ENCODE data around the gene TBKBP1.

The TBKBP1 gene

GRCh38 chr17:47699536-47699840, 5.5 kb downstream of the TBKBP1 start:
- no peak for TF ChIP-seq CTCF (IDR thresholded peaks at IDR 0.05; ENCODE audit: control insufficient read depth, extremely low read depth, insufficient read depth)
- no peak overlapping the region for H3K4me3 ChIP-seq (ENCODE audit: low read depth, low read length)
- DNase-seq (ENCODE audit: low read depth) = no peak

- no peak for TF ChIP-seq CTCF (IDR thresholded peaks at IDR 0.05; ENCODE audit: control insufficient read depth, extremely low read depth, insufficient read depth)
- H3K4me3 ChIP-seq (ENCODE audit: low read depth, low read length) = no peak overlapping the region
- DNase-seq (ENCODE audit: low read depth) = no peak
Observed at GRCh38 chr17:47700471-47701449, 6.8 kb downstream of the TBKBP1 start.

GRCh38 chr17:47701608-47702007, 7.6 kb downstream of the TBKBP1 start:
- no peak for TF ChIP-seq CTCF (IDR thresholded peaks at IDR 0.05; ENCODE audit: control insufficient read depth, extremely low read depth, insufficient read depth)
- DNase-seq (ENCODE audit: low read depth) = no peak
- H3K4me3 ChIP-seq (ENCODE audit: low read depth, low read length) = no peak overlapping the region

GRCh38 chr17:47702391-47702995, 8.5 kb downstream of the TBKBP1 start:
- no peak for TF ChIP-seq CTCF (IDR thresholded peaks at IDR 0.05; ENCODE audit: control insufficient read depth, extremely low read depth, insufficient read depth)
- DNase-seq (ENCODE audit: low read depth) = no peak
- H3K4me3 ChIP-seq (ENCODE audit: low read depth, low read length) = no peak overlapping the region

- no peak overlapping the region for H3K4me3 ChIP-seq (ENCODE audit: low read depth, low read length)
Observed at GRCh38 chr17:47703191-47703591, 9.2 kb downstream of the TBKBP1 start.

GRCh38 chr17:47703671-47704070, 9.7 kb downstream of the TBKBP1 start:
- H3K4me3 ChIP-seq (ENCODE audit: low read depth, low read length) = no peak overlapping the region
- no peak for TF ChIP-seq CTCF (IDR thresholded peaks at IDR 0.05; ENCODE audit: control insufficient read depth, extremely low read depth, insufficient read depth)
- no peak for DNase-seq (ENCODE audit: low read depth)

More at GRCh38 chr17:47703191-47703591, 9.2 kb downstream of the TBKBP1 start:
- DNase-seq (ENCODE audit: low read depth) = no peak
- no peak for TF ChIP-seq CTCF (IDR thresholded peaks at IDR 0.05; ENCODE audit: control insufficient read depth, extremely low read depth, insufficient read depth)

All from LNCaP clone FGC (cell line).